ENCODE results near the gene CACNA2D3. TPM values are rescaled to one million over a fixed set of nuclear protein-coding genes. Genes with fewer than 3 reads are reported as not detected.

Gene CACNA2D3
- total RNA-seq, 1 experiment from 2014 or later: not detected

GRCh38 chr3:55090746-55091145, 968.4 kb downstream of the CACNA2D3 start:
- H3F3A ChIP-seq (ENCODE audit: low read length, unreplicated experiment): no peaks in the 10 kb centered on the region
- H2AFZ ChIP-seq (ENCODE audit: low read length): no peak overlapping the region
- intact Hi-C loops (cut with micrococcal nuclease): no loop called here
- ChIA-PET POLR2A (ENCODE audit: unreplicated experiment) (interaction anchor here (0.6 kb wide), 2 partner anchors 40 to 396 kb away, joined by 3 to 13 read pairs; no protein-coding TSS in a partner anchor), CTCF (no interaction called here)
- H3K4me1 ChIP-seq (ENCODE audit: insufficient read depth, low read length): no peaks in the 10 kb centered on the region
- DNase-seq: no peak
- no peaks in the 10 kb centered on the region for H3K79me2 ChIP-seq (ENCODE audit: low read length)
- no TSS peak for BruUV-seq (replicated peaks)
- no peak overlapping the region for H3K9ac ChIP-seq (ENCODE audit: low read length)
- H3K4me3 ChIP-seq (ENCODE audit: low read length): no peak overlapping the region
- ATAC-seq: no peak
- H3K4me2 ChIP-seq (ENCODE audit: low read length): no peak overlapping the region
- H4K20me1 ChIP-seq (ENCODE audit: low read length): no peaks in the 10 kb centered on the region
- no peak overlapping the region for H3K27ac ChIP-seq (ENCODE audit: low read length)
- H3K27me3 ChIP-seq (ENCODE audit: low read length): peaks cover 27% of the 10 kb centered on the region
- H3K9me3 ChIP-seq (ENCODE audit: low read length): no peaks in the 10 kb centered on the region
- H3K9me2 ChIP-seq (replicated peaks; ENCODE audit: low read length): no peaks in the 10 kb centered on the region
- H3K36me3 ChIP-seq (ENCODE audit: low read depth, low read length): no peaks in the 10 kb centered on the region
- no peak for TF ChIP-seq EZH2 (IDR thresholded peaks at IDR 0.05; ENCODE audit: low read length, unreplicated experiment)
- TF ChIP-seq CTCF (conservative IDR thresholded peaks at IDR 0.05; ENCODE audit: low read depth, low read length): no peak
- TF ChIP-seq EZH2phosphoT487 (IDR thresholded peaks at IDR 0.05; ENCODE audit: borderline replicate concordance, low read length): no peak

DNA sequence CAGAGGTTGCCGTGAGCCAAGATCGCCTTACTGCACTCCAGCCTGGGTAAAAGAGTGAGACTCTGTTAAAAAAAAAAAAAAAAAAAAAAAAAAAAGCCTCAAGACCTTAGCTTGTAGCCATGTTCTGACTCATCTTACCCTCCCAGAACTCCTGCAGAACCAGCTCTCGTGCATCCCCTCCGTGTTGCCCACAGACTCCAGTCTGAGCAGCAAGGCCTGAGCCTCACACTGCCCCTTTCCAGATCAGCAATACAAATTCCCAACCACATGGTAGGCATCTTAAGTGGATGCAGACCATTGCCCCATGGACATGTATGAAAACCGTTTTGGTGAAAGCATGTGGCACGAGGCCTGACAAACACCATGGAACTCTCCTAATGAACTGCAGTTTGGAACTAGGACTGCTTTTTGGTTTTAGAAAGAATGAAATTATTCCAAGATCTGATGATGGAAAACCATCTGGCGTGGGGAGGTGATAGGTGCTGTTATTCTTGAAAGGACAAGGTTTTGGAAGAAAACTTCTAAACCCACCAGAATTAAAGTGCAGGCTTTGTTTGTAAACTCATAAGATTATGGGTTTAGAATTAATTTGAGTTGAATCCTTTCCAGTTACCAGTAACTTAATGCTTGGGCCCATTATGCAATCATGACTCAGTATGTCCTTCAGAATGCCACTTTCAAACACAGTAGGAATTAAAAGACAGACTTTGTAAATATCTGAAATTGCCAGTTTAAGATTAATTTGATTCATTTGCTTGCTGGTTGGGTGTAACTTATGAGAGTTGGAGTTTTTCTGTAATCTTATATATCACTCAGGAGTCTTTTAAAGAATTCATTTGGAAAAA, 969.3 kb downstream of the CACNA2D3 start:
- Histone ChIP-seq H3K27ac (ENCODE audit: low read length) (no peak overlapping the region), H3F3A (ENCODE audit: low read length, unreplicated experiment) (no peaks in the 10 kb centered on the region), H4K20me1 (ENCODE audit: low read length) (no peaks in the 10 kb centered on the region), H3K27me3 (ENCODE audit: low read length) (peaks cover 27% of the 10 kb centered on the region), H3K4me3 (ENCODE audit: low read length) (no peak overlapping the region), H3K4me2 (ENCODE audit: low read length) (no peak overlapping the region), H3K9ac (ENCODE audit: low read length) (no peak overlapping the region), H3K9me3 (ENCODE audit: low read length) (no peaks in the 10 kb centered on the region), H3K36me3 (ENCODE audit: low read depth, low read length) (no peaks in the 10 kb centered on the region), H3K79me2 (ENCODE audit: low read length) (no peaks in the 10 kb centered on the region), H3K9me2 (replicated peaks; ENCODE audit: low read length) (no peaks in the 10 kb centered on the region), H3K4me1 (ENCODE audit: insufficient read depth, low read length) (no peaks in the 10 kb centered on the region), H2AFZ (ENCODE audit: low read length) (no peak overlapping the region)
- CTCF ChIA-PET: no interaction called here
- intact Hi-C loops (cut with micrococcal nuclease): no loop called here
- POLR2A ChIA-PET (ENCODE audit: unreplicated experiment): no interaction called here
- DNase-seq (peak; percentile 22), ATAC-seq (no peak)
- no peak for TF ChIP-seq EZH2phosphoT487 (IDR thresholded peaks at IDR 0.05; ENCODE audit: borderline replicate concordance, low read length)
- no TSS peak for BruUV-seq (replicated peaks)

DNA sequence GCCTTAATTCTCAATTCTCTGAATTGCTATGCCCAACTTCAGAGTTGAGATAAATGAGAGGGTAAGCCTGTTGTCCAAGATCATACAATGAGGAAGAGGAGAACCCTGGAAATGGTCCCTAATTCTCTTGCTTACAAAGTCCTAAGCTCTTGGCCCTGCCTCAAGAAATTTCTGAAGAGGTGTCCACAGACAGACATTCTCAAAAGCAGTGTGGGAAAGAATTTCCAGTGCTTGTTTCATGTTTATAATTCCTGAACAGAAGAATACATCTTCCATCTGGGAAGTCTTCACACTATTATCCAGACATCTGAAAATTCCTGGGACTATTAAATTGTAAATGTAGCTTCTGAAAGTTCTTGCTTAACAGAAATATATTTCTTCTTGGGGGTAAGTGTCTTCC, 972.3 kb downstream of the CACNA2D3 start:
- intact Hi-C loops (cut with micrococcal nuclease): no loop called here
- Histone ChIP-seq H4K20me1 (ENCODE audit: low read length) (no peaks in the 10 kb centered on the region), H2AFZ (ENCODE audit: low read length) (no peak overlapping the region), H3K27ac (ENCODE audit: low read length) (no peak overlapping the region), H3K36me3 (ENCODE audit: low read depth, low read length) (no peaks in the 10 kb centered on the region), H3K9ac (ENCODE audit: low read length) (no peak overlapping the region), H3K9me2 (replicated peaks; ENCODE audit: low read length) (no peaks in the 10 kb centered on the region), H3K4me2 (ENCODE audit: low read length) (no peak overlapping the region), H3K79me2 (ENCODE audit: low read length) (no peaks in the 10 kb centered on the region), H3K4me3 (ENCODE audit: low read length) (no peak overlapping the region), H3F3A (ENCODE audit: low read length, unreplicated experiment) (no peaks in the 10 kb centered on the region), H3K4me1 (ENCODE audit: insufficient read depth, low read length) (no peaks in the 10 kb centered on the region), H3K9me3 (ENCODE audit: low read length) (no peaks in the 10 kb centered on the region), H3K27me3 (ENCODE audit: low read length) (peaks cover 34% of the 10 kb centered on the region)
- ChIA-PET CTCF (no interaction called here), POLR2A (ENCODE audit: unreplicated experiment) (no interaction called here)
- no TSS peak for BruUV-seq (replicated peaks)
- TF ChIP-seq EZH2 (IDR thresholded peaks at IDR 0.05; ENCODE audit: low read length, unreplicated experiment): no peak
- TF ChIP-seq EZH2phosphoT487 (IDR thresholded peaks at IDR 0.05; ENCODE audit: borderline replicate concordance, low read length): no peak
- no peak for TF ChIP-seq CTCF (conservative IDR thresholded peaks at IDR 0.05; ENCODE audit: low read depth, low read length)
- ATAC-seq (no peak), DNase-seq (no peak)
